ENCODE measurements around the gene ZNF485.
A peak's percentile ranks its signal among the peaks of the same experiment; 100 is the strongest.

The ZNF485 gene

GRCh38 chr10:43648095-43648397 lies 41.8 kb downstream of the ZNF485 start:
- no peak for DNase-seq (ENCODE audit: low read depth in 2 of 2)
- TF ChIP-seq, protein P1, sequence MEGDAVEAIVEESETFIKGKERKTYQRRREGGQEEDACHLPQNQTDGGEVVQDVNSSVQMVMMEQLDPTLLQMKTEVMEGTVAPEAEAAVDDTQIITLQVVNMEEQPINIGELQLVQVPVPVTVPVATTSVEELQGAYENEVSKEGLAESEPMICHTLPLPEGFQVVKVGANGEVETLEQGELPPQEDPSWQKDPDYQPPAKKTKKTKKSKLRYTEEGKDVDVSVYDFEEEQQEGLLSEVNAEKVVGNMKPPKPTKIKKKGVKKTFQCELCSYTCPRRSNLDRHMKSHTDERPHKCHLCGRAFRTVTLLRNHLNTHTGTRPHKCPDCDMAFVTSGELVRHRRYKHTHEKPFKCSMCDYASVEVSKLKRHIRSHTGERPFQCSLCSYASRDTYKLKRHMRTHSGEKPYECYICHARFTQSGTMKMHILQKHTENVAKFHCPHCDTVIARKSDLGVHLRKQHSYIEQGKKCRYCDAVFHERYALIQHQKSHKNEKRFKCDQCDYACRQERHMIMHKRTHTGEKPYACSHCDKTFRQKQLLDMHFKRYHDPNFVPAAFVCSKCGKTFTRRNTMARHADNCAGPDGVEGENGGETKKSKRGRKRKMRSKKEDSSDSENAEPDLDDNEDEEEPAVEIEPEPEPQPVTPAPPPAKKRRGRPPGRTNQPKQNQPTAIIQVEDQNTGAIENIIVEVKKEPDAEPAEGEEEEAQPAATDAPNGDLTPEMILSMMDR (IDR thresholded peaks at IDR 0.05; ENCODE audit: low read depth, low read length), result no peak
- H3K4me3 ChIP-seq (replicated peaks in 1 of 2; ENCODE audit: low read depth in 2 of 2, low read length in 2 of 2), result peak overlapping the region; percentile 43 to 64

- TF ChIP-seq, protein P1 (IDR thresholded peaks at IDR 0.05; ENCODE audit: low read depth, low read length), result no peak
- H3K4me3 ChIP-seq (replicated peaks in 1 of 2; ENCODE audit: low read depth in 2 of 2, low read length in 2 of 2), result peak within 1 kb of the TSS; percentile 55 to 64
- peak; percentile 86 to 90 for DNase-seq (ENCODE audit: low read depth in 2 of 2)
Observed at GRCh38 chr10:43648398-43649184, 42.4 kb downstream of the ZNF485 start, which contains the start of gene ZNF32. TSS of gene ZNF32 (minus strand) at chr10:43648881. CDS start at chr10:43646133, 2,748 bp downstream.

- H3K4me3 ChIP-seq (replicated peaks in 1 of 2; ENCODE audit: low read depth in 2 of 2, low read length in 2 of 2), result peak overlapping the region; percentile 55 to 64
- TF ChIP-seq, protein P1 (IDR thresholded peaks at IDR 0.05; ENCODE audit: low read depth, low read length), result no peak
- DNase-seq (ENCODE audit: low read depth in 2 of 2), result no peak
Observed at GRCh38 chr10:43649185-43649523, 42.9 kb downstream of the ZNF485 start.

DNA sequence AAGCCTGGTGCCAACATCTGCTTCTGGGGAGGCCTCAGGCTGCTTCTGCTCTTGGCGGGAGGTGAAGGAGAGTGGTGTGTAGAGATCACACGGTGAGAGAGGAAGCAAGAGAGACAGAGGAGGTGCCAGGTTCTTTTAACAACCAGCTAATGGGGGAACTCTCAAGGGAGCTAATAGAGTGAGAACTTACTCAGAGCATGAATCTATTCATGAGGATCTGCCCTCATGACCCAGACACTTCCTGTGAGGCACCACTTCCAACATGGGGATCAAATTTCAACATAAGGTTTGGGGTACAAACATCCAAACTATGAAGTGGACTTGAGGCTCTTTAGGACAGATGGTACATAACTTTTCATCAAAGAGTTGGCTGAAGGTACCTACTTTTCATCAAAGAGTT lies 47.5 kb downstream of the ZNF485 start:
- peak in 1 of 2 donors; percentile 53 for DNase-seq (ENCODE audit: low read depth in 2 of 2)
- H3K4me3 ChIP-seq (replicated peaks in 1 of 2; ENCODE audit: low read depth in 2 of 2, low read length in 2 of 2), result no peak overlapping the region

GRCh38 chr10:43655311-43655710 lies 49.1 kb downstream of the ZNF485 start:
- TF ChIP-seq, protein P1 (IDR thresholded peaks at IDR 0.05; ENCODE audit: low read depth, low read length), result no peak
- H3K4me3 ChIP-seq (replicated peaks in 1 of 2; ENCODE audit: low read depth in 2 of 2, low read length in 2 of 2), result no peak overlapping the region
- no peak for DNase-seq (ENCODE audit: low read depth in 2 of 2)

More for the DNA sequence above, 47.5 kb downstream of the ZNF485 start:
- TF ChIP-seq, protein P1 (IDR thresholded peaks at IDR 0.05; ENCODE audit: low read depth, low read length), result no peak

- TF ChIP-seq, protein P1 (IDR thresholded peaks at IDR 0.05; ENCODE audit: low read depth, low read length), result no peak
- H3K4me3 ChIP-seq (replicated peaks in 1 of 2; ENCODE audit: low read depth in 2 of 2, low read length in 2 of 2), result no peak overlapping the region
- DNase-seq (ENCODE audit: low read depth in 2 of 2), result no peak
Observed at GRCh38 chr10:43658227-43658626, 52.0 kb downstream of the ZNF485 start.

GRCh38 chr10:43665054-43665453 lies 58.8 kb downstream of the ZNF485 start:
- H3K4me3 ChIP-seq (replicated peaks in 1 of 2; ENCODE audit: low read depth in 2 of 2, low read length in 2 of 2), result no peak overlapping the region
- TF ChIP-seq, protein P1 (IDR thresholded peaks at IDR 0.05; ENCODE audit: low read depth, low read length), result no peak

More at GRCh38 chr10:43665054-43665453, 58.8 kb downstream of the ZNF485 start:
- DNase-seq (ENCODE audit: low read depth in 2 of 2), result no peak

Data from cardiac fibroblast (primary cell).